Upper lobe of left lung (tissue), 6 donors: ENCODE measurements around the gene RPL28. TPM values are rescaled to one million over a fixed set of nuclear protein-coding genes. Genes with fewer than 3 reads are reported as not detected.

Experiments
- ATAC-seq, 2 donors: fragments of 200-7000 bp; cut with Tn5 transposase; one replicate each; pipeline ENCODE4 v1.9.1; 2022; ENCODE audit warnings: mild to moderate bottlenecking in 2 of 2, moderate library complexity in 2 of 2; ENCODE audit not compliant: low FRiP score in 2 of 2
- DNase-seq, 2 donors: peaks; one replicate each; pipeline ENCODE4 v3.0.0-alpha.2; 2019 to 2020
- H3K27ac ChIP-seq, 4 donors: fragments of 200-600 bp; sonication (generic); one replicate each; pipeline ENCODE4 v1.5.1; 2016 to 2019
- H3K27me3 ChIP-seq, 4 donors: fragments of 200-600 bp; sonication (generic); one replicate each; pipeline ENCODE4 v1.5.1; 2017 to 2019
- H3K36me3 ChIP-seq, 4 donors: fragments of 200-600 bp; sonication (generic); one replicate each; pipeline ENCODE4 v1.5.1; 2016 to 2019
- H3K4me1 ChIP-seq, 4 donors: fragments of 200-600 bp; sonication (generic); one replicate each; pipeline ENCODE4 v1.5.1; 2018 to 2019
- H3K4me3 ChIP-seq, 4 donors: fragments of 200-600 bp; sonication (generic); one replicate each; pipeline ENCODE4 v1.5.1; 2017 to 2019; ENCODE audit warnings: mild to moderate bottlenecking in 2 of 4, moderate library complexity in 1 of 4
- H3K9me3 ChIP-seq, 4 donors: fragments of 200-600 bp; sonication (generic); one replicate each; pipeline ENCODE4 v1.5.1; 2018 to 2019
- EP300 ChIP-seq, 4 donors: sonication (generic); formaldehyde crosslinking; IDR thresholded peaks; one replicate each; pipeline ENCODE4 v1.5.1; 2017; ENCODE audit warnings: antibody characterized with exemption in 4 of 4, control low read depth in 2 of 4
- POLR2A ChIP-seq, 4 donors: fragments of 450-650 bp; IDR thresholded peaks; one replicate each; pipeline ENCODE4 v1.5.1; 2016 to 2017; ENCODE audit warnings: antibody characterized with exemption in 4 of 4, mild to moderate bottlenecking in 2 of 4
- POLR2AphosphoS5 ChIP-seq, 2 donors: sonication (generic); formaldehyde crosslinking; IDR thresholded peaks; one replicate each; pipeline ENCODE4 v1.5.1; 2017; ENCODE audit warnings: antibody characterized with exemption in 2 of 2
- WGBS, 2 donors: methylation state at CpG; one replicate each; pipeline ENCODE4 v1.1.5; 2017 to 2018; 5-methylcytosine and 5-hydroxymethylcytosine counted together
- total RNA-seq, 6 donors: library from RNA; depleted of rRNA in 4 of 6; stranded (reverse); fragments of >200 nt in 4 of 6; gene quantifications; one replicate each; pipeline versions ENCODE4 v1.1.0 to v1.2.1, GENCODE V29; 2016 to 2021
- TF ChIP-seq, protein P1 (sequence below), 6 experiments: fragments of 450-650 bp in 4 of 6; fragments of 200-600 bp in 2 of 6; sonication (generic) in 2 of 6; IDR thresholded peaks; one replicate each; pipeline ENCODE4 v1.5.1; 2016 to 2019; ENCODE audit warnings: antibody characterized with exemption in 6 of 6
- donor health status: DM: no; HTN: no; CAD: no; lungs with moderate emphysema.
- donor health status: DM: no; HTN: yes; CAD: no; lungs with severe emphysema.

The RPL28 gene
- total RNA-seq, 6 donors from 2014 or later, result 308 to 1,892 (median 534) TPM

DNA sequence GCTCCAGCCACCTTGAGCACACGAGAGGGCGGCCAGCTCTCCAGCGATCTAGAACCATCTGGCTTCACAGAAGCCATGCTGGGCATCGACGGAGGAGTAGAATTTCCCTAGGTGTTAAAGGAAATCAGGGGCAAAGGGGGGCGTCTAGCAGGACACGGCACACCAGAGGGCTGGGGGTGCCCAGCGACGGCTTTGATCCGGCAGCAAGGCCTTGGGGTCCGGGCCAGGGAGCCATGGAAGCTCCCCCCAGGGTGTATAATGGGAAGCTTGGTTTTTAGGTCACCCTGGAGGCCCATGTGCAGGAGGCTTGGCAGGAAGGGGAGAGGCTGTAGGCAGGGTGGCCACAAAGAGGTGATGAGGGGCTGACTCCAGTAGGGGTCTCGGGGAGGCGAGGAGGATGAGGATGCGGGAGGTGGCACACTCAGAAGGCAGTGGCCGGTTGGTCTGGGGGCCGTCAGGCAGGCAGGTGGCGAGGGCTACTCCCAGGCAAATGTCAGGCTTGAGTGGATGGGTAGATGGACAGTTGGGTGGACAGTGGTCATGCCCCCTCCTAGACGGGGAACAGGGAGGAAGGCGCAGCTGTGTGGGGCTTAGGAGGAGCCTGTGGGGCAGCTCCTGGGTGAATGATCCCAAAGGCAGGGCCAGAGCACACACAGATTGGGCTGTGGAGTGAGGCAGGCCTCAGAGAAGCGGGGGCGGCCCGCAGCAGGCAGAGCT lies 40.5 kb upstream of the RPL28 start:
- Histone ChIP-seq H3K27ac (no peak overlapping the region), H3K4me1 (peaks cover 13 to 23% (median 16%) of the 10 kb centered on the region in 4 donors)

DNA sequence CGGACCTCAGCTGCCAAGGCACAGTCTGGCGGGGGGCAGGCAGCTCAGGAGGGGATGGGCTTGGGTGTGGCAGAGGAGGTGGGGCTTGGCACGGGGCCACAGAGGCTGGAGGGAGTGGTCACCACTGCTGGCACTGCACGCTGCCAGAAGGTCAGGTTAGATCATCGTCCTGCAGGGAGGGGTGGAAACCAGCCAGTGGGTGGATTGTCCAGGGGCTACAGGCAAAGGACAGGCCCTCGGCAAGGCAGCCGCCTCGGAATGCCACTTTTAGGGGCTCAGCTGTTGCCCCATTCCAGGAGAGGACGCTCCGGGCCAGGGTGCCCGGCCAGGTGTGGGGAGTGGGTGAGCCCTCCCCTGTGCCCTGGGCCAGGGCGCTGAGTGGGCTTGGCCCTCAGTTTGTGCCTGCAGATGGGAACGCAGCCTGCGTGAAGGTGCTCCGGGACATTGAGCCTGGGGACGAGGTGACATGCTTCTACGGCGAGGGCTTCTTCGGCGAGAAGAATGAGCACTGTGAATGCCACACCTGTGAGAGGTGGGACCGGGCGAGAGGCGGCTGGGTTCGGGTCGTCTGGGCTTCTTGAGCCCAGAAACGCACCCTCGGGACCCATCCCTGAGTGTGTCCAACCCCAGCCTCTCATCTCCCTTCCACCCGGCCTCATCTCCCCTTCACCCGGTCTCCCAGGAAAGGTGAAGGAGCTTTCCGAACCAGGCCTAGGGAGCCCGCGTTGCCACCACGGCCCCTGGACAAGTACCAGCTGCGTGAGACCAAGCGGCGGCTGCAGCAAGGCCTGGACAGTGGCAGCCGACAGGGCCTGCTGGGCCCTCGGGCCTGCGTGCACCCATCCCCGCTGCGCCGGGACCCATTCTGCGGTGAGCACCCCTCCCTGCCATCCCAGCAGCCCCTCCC lies 39.7 kb upstream of the RPL28 start:
- Histone ChIP-seq H3K27ac (no peak overlapping the region), H3K27me3 (no peaks in the 10 kb centered on the region), H3K36me3 (peaks cover 0 to 37% (median 21%) of the 10 kb centered on the region in 4 donors), H3K4me1 (peaks cover 5 to 14% (median 9%) of the 10 kb centered on the region in 4 donors), H3K4me3 (no peak overlapping the region), H3K9me3 (no peaks in the 10 kb centered on the region)
- 79 to 90% methylated on average over 17 to 40 of the region's 43 CpGs for WGBS, 2 donors
- DNase-seq (peak in 1 of 2 donors; percentile 84), ATAC-seq (peak in 1 of 2 donors; percentile 73)
- no peak for TF ChIP-seq EP300 (IDR thresholded peaks at IDR 0.05)
- TF ChIP-seq POLR2A (IDR thresholded peaks at IDR 0.05), result no peak
- TF ChIP-seq, protein P1, sequence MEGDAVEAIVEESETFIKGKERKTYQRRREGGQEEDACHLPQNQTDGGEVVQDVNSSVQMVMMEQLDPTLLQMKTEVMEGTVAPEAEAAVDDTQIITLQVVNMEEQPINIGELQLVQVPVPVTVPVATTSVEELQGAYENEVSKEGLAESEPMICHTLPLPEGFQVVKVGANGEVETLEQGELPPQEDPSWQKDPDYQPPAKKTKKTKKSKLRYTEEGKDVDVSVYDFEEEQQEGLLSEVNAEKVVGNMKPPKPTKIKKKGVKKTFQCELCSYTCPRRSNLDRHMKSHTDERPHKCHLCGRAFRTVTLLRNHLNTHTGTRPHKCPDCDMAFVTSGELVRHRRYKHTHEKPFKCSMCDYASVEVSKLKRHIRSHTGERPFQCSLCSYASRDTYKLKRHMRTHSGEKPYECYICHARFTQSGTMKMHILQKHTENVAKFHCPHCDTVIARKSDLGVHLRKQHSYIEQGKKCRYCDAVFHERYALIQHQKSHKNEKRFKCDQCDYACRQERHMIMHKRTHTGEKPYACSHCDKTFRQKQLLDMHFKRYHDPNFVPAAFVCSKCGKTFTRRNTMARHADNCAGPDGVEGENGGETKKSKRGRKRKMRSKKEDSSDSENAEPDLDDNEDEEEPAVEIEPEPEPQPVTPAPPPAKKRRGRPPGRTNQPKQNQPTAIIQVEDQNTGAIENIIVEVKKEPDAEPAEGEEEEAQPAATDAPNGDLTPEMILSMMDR (IDR thresholded peaks at IDR 0.05), result no peak
- TF ChIP-seq POLR2AphosphoS5 (IDR thresholded peaks at IDR 0.05), result no peak

More for the DNA sequence above, 40.5 kb upstream of the RPL28 start:
- WGBS, 2 donors, result 86 to 90% methylated on average over 22 of the region's 22 CpGs
- Histone ChIP-seq H3K4me3 (no peak overlapping the region), H3K9me3 (no peaks in the 10 kb centered on the region), H3K27me3 (no peaks in the 10 kb centered on the region), H3K36me3 (peaks cover 0 to 37% (median 21%) of the 10 kb centered on the region in 4 donors)
- no peak for TF ChIP-seq POLR2A (IDR thresholded peaks at IDR 0.05)
- no peak for TF ChIP-seq EP300 (IDR thresholded peaks at IDR 0.05)
- TF ChIP-seq, protein P1 (IDR thresholded peaks at IDR 0.05), result no peak
- no peak for TF ChIP-seq POLR2AphosphoS5 (IDR thresholded peaks at IDR 0.05)
- no peak for DNase-seq
- ATAC-seq, result no peak

DNA sequence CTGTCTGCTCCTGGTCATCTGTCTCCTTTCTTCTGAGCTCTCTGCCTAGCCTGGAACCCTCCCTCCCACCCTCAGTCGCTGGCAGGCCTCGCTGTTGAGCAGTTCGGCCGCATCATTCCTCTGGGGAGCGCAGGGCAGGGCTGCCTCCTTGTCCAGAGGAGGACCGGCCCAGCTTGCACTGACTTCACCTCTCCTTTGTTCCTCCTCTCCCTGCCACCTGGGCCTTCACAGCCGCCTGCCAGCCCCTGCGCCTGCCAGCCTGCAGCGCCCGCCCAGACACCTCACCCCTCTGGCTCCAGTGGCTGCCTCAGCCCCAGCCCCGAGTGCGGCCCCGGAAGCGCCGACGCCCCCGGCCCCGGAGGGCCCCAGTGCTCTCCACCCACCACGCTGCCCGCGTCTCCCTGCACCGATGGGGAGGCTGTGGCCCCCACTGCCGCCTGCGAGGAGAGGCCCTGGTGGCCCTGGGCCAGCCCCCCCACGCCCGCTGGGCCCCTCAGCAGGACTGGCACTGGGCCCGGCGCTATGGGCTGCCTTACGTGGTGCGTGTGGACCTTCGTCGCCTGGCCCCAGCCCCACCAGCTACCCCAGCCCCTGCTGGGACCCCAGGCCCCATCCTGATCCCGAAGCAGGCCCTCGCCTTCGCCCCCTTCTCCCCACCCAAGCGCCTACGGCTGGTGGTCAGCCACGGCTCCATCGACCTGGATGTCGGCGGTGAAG lies 38.8 kb upstream of the RPL28 start:
- peaks cover 0 to 4% (median 1%) of the 10 kb centered on the region in 4 donors for H3K27me3 ChIP-seq
- DNase-seq, result peak in 1 of 2 donors; percentile 82
- no peak overlapping the region for H3K27ac ChIP-seq
- ATAC-seq, result peak in 1 of 2 donors; percentile 74
- no peaks in the 10 kb centered on the region for H3K9me3 ChIP-seq
- H3K4me3 ChIP-seq, result no peak overlapping the region
- 88 to 93% methylated on average over 21 to 37 of the region's 41 CpGs for WGBS, 2 donors
- peaks cover 0 to 37% (median 20%) of the 10 kb centered on the region in 4 donors for H3K36me3 ChIP-seq
- peaks cover 0 to 10% (median 1%) of the 10 kb centered on the region in 4 donors for H3K4me1 ChIP-seq
- no peak for TF ChIP-seq EP300 (IDR thresholded peaks at IDR 0.05)
- no peak for TF ChIP-seq POLR2AphosphoS5 (IDR thresholded peaks at IDR 0.05)
- TF ChIP-seq, protein P1 (IDR thresholded peaks at IDR 0.05), result no peak
- no peak for TF ChIP-seq POLR2A (IDR thresholded peaks at IDR 0.05)

DNA sequence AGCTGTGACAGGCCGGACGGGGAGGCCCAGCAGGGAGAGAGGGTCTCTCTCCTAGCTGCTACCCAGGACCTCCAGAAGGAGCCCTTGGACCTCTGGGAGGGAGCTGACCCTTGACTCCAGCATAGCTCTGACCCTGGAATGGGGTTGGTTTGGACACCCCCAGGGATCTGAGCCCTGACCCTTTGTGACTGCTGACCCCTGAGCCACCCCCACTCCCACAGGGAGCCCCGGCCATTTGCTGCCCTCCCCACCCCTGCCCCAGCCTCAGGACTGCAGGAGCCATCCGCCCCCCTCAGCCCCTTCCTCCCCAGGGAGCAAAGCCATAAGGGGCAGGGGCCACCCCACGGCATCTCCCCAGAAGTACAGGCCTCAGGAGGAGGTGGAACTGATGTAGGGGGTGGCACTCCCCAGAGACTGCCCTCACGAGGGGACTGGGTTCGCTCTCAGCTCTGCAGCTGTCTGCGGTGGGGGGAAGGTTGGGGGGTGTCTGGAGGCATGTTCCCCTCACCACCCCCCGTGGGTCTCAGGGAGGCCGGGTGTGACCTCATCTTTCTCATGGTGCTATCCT lies 38.2 kb upstream of the RPL28 start:
- TF ChIP-seq POLR2AphosphoS5 (IDR thresholded peaks at IDR 0.05), result no peak
- no peak for TF ChIP-seq EP300 (IDR thresholded peaks at IDR 0.05)
- TF ChIP-seq, protein P1 (IDR thresholded peaks at IDR 0.05), result no peak
- no peak for ATAC-seq
- no peaks in the 10 kb centered on the region for H3K9me3 ChIP-seq
- 86 to 89% methylated on average over 5 to 10 of the region's 10 CpGs for WGBS, 2 donors
- DNase-seq, result no peak
- H3K36me3 ChIP-seq, result peaks cover 0 to 31% (median 14%) of the 10 kb centered on the region in 4 donors
- H3K27me3 ChIP-seq, result peaks cover 0 to 9% (median 5%) of the 10 kb centered on the region in 4 donors
- H3K4me1 ChIP-seq, result peaks cover 0 to 10% (median 1%) of the 10 kb centered on the region in 4 donors
- H3K4me3 ChIP-seq, result no peak overlapping the region
- H3K27ac ChIP-seq, result no peak overlapping the region
